Hematopoietic multipotent progenitor cell treated with erythropoietin and hydrocortisone succinate and interleukin-3 and kit ligand, for 6 days (in vitro differentiated cells): ENCODE data around the gene SECISBP2L.

Experiments used
- DNase-seq: peaks from one replicate; pipeline ENCODE4 v3.0.0-alpha.2; 2015

SECISBP2L gene

DNA sequence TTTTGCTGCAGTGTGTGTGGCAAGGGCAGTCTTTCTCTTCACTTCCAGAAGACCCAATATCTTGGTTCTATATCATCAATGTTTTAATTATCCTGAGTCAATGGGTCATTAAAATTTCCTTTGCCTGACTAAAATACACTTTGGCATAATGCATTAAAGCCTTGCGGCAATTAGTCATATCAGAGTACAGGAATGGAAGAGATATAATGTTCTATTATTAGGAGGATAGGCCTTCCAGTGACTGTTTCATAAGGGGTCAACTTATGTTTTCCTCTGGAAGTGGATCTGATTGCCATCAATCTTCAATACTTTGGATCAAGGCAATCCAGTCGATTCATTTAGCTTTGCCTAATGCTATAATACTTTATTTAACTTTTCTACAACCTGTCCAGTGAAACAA lies 9.4 kb upstream of the SECISBP2L start:
- DNase-seq = no peak

- no peak for DNase-seq
Measured at GRCh38 chr15:49052662-49053061, 6.4 kb upstream of the SECISBP2L start.

DNA sequence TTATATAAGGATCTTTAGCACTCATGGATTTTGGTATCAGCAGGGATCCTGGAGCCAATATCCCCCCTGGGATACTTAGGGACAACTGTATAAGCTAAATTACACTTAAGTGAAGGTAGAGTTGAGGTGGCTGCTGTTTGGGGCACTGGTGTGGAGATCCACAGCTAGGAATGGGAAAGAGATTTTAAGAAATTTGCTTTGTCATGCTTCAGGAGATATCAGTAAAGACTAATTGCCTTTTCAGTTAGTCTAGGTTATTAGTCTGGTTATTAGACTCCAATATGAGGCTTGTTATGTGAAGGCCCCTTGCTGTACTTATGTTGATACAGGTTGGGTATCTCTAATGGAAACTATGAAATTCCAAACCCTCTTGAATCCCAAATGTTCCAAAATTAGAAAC lies 1.2 kb upstream of the SECISBP2L start:
- DNase-seq = no peak

GRCh38 chr15:49045751-49046219 lies 461 bp downstream of the SECISBP2L start:
- peak; percentile 61 for DNase-seq

- DNase-seq = peak; percentile 15
Measured at GRCh38 chr15:49044766-49045606, 1.3 kb downstream of the SECISBP2L start.

GRCh38 chr15:49044002-49044401 lies 2.2 kb downstream of the SECISBP2L start:
- DNase-seq = no peak

DNA sequence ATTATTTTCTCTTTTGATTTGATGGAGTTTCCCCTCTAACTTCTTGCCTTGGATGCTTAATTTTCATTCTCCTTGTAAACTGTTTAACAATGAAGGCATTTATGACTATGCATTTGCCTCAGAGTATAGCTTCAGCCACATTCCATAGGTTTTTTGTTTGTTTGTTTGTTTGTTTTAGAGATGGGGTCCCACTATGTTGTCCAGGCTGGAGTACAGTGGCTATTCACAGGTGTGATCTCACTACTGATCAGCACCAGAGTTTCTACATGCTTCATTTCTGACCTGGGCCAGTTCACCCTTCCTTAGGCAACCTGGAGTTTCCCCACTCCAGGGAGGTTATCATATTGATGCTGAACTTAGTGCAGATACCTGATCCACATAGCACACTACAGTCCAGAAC lies 4.1 kb downstream of the SECISBP2L start:
- DNase-seq = no peak

DNA sequence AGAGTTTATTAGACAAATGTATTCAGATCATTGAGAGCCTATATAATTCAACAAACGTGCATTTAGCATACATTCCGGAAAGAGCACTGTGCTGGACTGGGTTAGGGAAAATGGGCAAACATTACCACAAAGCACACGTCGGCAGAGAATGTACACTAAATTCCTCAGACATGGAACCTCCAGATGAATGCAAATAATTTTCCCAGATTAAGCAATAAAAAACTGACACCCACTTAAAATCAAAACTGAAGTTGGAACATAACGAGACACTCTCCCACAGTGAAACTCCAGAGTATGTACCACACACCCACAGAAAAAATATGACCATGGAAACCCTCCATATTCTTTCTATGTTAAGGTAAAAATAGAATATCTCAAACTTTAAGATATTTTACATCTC lies 4.8 kb downstream of the SECISBP2L start:
- DNase-seq = no peak

GRCh38 chr15:49040151-49040550 lies 6.1 kb downstream of the SECISBP2L start:
- no peak for DNase-seq

GRCh38 chr15:49038382-49038781 lies 7.9 kb downstream of the SECISBP2L start:
- DNase-seq = no peak

- DNase-seq = no peak
Measured at GRCh38 chr15:49037546-49037940, 8.7 kb downstream of the SECISBP2L start.

DNA sequence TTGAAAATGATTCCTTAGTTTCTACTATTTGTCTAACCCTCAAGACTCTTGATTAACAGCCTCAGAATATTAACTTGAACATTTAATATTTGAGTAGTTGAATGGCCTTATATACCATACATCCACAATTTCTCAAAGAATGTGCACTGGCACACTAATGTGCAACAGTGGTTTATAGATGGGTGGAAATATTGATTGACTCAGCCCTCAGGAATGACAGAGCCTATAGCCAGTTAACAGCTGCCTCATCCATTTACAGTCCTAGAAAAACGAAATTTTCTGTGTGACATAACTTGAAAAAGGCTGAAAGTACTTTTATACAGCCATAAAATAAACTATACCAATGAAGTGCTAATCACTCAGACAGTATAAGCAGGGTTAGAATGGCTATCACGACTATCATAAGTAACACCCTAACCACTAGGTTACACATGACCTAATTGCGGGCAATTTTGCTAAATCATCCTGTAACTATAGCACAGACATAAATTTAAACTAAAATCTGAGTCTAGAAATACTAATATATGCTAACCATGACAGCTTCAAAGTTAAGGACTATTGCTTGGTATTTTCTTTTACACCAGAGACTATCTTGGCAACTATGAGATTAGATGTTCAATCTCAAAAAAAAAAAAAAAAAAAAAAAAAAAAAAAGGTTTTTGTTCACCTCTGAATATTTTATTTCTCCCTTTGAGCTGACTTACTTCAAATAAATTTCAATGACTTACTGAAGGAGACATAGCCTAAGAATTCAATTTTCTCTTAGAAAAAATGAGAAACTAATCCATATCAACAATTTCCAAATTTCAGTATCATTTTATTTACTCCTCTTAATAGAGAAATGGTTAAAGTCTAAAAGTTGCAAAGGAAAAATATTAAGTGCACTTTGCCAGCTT lies 9.3 kb downstream of the SECISBP2L start:
- DNase-seq = peak; percentile 75

DNA sequence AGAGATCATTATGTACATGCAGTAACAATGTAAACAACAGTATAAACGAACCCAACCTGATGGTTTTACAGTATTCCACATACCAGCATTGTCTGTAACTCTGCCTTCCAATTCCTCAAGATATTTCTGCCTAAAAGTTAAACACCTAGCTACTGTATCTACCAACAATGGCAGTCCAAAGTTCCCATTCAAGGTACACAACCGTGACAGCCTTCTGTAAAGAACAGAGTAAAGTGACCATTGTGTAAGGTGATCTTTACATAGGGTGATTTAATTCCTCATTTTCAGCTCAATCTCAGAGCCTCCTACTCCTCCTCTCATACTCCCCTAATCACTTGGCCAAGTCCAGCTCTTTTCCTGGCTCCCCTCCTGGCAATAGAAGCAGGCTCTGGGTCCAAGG lies 10.4 kb downstream of the SECISBP2L start:
- no peak for DNase-seq

- DNase-seq = no peak
Measured at GRCh38 chr15:49032601-49033145, 13.6 kb downstream of the SECISBP2L start.

DNA sequence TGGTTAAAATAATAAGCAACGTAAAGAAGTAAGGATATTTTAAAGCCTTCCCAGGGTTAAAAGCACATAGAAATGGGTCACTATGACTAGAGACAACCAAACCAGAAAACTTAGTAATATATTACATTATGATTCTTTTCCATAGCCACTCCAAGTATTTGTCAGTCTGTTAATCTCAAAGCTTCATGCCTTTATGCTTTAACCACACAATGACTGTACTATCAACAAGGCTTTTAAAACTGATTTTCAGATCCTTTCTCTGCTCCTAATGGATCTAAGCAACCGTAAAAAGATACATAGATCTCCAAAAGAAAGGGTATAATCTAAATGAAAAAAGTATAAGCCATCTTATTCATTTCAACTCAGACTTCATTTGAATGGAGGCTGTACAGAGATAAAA lies 14.4 kb downstream of the SECISBP2L start:
- DNase-seq = no peak

- no peak for DNase-seq
Measured at GRCh38 chr15:49026700-49027099, 19.5 kb downstream of the SECISBP2L start.

DNA sequence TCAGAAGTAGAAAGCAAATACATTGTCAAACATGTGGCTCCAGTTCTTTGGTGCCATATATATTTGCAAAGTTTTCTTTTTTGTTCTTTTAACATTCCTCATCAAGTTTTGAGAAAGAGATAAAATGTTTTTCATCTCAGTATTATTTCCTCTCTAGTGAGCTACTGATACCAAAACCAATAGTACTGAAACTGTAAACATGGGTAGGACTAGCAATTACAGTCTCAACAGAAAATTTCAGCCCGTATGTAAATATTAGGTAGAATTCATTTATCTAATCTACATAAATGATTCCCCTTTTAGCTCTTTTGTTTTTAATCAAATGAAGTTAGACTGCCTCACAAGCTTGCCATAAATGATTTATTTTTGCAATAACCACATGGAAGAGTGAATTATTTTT lies 21.4 kb downstream of the SECISBP2L start:
- no peak for DNase-seq

- DNase-seq = no peak
Measured at GRCh38 chr15:49023354-49023753, 22.9 kb downstream of the SECISBP2L start.

- no peak for DNase-seq
Measured at GRCh38 chr15:49015896-49016295, 30.4 kb downstream of the SECISBP2L start.

DNA sequence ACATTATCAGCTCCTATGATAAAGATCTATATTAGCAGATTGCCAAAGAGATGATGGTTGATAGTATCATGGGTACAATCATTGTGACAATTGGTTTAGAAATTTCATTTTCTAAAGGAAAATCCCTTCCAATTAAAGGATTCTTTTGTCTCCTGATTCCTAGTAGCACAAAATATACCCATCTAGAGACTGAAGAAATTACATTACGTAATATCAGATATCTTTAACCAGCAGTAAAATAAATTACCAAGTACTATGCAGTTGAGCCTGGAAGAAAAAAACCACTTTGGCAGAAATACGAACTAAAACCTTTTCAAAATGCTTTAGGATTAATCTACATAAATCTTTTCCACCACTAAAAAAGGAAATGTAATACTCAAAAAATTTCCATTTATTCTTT lies 46.9 kb downstream of the SECISBP2L start:
- DNase-seq = no peak

- no peak for DNase-seq
Measured at GRCh38 chr15:48996276-48996675, 50.0 kb downstream of the SECISBP2L start.

GRCh38 chr15:48993380-48993779 lies 52.9 kb downstream of the SECISBP2L start:
- DNase-seq = no peak

DNA sequence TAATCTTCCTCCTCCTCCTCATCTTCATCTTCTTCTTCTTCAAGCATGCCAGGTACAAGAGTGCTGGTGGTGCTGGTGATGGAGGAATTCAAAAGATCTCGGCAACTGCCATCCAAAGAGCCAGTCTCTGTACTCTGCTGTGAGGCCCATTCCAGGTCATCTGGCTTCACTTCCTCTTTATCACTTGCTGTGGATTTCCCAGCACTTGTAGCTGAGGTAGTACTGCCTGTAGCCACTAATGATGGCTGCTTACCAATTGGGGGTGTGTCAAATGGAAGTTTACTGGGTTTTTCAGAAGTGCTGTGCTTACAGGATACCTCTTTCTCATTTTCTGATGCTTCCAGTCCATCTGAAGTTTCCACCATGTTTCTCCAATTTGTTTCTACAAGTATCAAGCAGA lies 53.7 kb downstream of the SECISBP2L start:
- peak; percentile 26 for DNase-seq

DNA sequence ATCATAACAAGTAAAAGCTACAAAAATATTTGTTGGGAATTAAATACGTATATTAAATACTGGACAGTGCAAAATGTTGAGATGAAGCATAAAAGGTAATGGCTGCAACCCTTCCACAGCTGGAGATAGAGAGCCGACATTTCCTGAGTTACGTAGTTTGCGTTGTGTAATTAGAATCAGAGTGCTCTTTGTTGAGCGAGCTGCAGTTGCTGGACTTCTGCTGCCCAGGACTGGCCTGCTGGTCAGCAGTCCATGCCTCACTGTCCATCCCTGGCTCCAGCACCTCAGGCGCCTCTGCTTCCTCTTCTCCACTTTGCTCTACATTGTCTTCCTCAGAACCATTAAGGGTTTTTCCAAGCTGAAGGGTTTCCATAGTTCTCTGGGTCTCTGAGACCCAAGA lies 54.1 kb downstream of the SECISBP2L start:
- DNase-seq = no peak
